ENCODE measurements around the gene STKLD1. TPM values are rescaled to one million over a fixed set of nuclear protein-coding genes. Genes with fewer than 3 reads are reported as not detected.

STKLD1 gene
- total RNA-seq, 4 donors from 2014 or later = not detected

- TF ChIP-seq, protein P1, sequence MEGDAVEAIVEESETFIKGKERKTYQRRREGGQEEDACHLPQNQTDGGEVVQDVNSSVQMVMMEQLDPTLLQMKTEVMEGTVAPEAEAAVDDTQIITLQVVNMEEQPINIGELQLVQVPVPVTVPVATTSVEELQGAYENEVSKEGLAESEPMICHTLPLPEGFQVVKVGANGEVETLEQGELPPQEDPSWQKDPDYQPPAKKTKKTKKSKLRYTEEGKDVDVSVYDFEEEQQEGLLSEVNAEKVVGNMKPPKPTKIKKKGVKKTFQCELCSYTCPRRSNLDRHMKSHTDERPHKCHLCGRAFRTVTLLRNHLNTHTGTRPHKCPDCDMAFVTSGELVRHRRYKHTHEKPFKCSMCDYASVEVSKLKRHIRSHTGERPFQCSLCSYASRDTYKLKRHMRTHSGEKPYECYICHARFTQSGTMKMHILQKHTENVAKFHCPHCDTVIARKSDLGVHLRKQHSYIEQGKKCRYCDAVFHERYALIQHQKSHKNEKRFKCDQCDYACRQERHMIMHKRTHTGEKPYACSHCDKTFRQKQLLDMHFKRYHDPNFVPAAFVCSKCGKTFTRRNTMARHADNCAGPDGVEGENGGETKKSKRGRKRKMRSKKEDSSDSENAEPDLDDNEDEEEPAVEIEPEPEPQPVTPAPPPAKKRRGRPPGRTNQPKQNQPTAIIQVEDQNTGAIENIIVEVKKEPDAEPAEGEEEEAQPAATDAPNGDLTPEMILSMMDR (IDR thresholded peaks at IDR 0.05) = no peak
- DNase-seq (ENCODE audit: low spot score) (no peak), ATAC-seq (ENCODE audit: low FRiP score) (no peak)
Observed at GRCh38 chr9:133394687-133395271, 18.6 kb downstream of the STKLD1 start.

DNA sequence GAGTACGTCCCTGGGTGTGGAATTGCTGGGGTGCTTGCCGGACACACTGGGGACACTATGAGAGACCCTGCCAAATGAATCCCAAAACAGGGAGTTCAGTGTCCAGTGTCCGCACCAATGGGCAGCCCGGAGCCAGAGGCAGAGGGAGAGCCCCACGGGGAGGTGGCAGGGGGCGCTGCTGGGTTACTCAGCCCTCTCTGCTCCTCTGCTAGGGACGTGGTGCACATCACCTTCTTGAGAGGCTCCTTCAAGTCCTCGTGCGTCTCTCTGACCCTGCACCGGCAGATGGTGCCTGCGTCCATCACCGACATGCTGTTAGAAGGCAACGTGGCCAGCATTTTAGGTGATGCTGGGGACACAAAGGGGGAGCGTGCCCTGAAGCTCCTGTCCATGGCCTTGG lies 20.8 kb downstream of the STKLD1 start:
- DNase-seq (ENCODE audit: low spot score) = no peak
- ATAC-seq (ENCODE audit: low FRiP score) = no peak
- TF ChIP-seq, protein P1 (IDR thresholded peaks at IDR 0.05) = no peak

DNA sequence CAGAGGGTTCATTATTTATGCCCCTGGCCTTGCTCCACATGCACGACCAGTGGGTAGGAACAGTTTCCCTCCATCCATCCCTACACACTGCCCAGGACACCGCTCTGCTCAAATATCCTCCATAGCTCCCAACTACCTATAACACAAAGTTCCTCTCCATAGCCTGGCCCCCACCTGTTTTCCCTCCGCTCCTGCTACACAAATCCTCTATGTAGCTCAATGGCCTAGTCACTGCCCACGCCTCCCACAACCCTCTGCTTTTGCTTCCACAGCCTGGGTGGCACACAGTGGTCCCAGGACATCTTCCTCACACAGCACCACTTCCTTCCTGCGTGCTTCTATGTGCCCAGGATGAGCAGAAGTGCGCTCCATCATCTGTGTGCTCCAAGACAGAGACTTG lies 21.2 kb downstream of the STKLD1 start:
- no peak for ATAC-seq (ENCODE audit: low FRiP score)
- DNase-seq (ENCODE audit: low spot score) = no peak
- TF ChIP-seq, protein P1 (IDR thresholded peaks at IDR 0.05) = no peak

DNA sequence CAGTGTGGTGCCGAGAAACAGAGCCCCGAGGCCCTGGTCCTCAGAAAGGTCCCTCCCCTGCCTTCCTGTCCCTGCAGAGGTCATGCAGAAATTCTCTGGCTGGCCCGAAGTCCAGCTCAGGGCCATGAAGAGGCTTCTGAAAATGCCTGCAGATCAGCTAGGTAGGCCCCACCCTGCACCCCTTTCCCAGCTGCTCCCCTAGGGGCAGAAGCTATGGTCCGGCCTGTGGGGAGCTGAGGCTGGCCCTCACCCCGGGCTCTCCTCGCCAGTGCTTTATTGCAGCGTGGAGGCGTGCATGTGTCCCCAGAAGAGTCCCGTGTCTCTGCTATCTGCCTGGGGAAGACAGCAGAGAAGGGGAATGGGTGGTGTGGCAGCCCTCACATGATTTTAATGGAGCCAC lies 21.7 kb downstream of the STKLD1 start:
- DNase-seq (ENCODE audit: low spot score) = no peak

GRCh38 chr9:133400292-133400691 lies 24.1 kb downstream of the STKLD1 start:
- TF ChIP-seq, protein P1 (IDR thresholded peaks at IDR 0.05) = no peak
- ATAC-seq (ENCODE audit: low FRiP score) = no peak
- DNase-seq (ENCODE audit: low spot score) = no peak

More for the DNA sequence above, 21.7 kb downstream of the STKLD1 start:
- no peak for ATAC-seq (ENCODE audit: low FRiP score)
- TF ChIP-seq, protein P1 (IDR thresholded peaks at IDR 0.05) = no peak

DNA sequence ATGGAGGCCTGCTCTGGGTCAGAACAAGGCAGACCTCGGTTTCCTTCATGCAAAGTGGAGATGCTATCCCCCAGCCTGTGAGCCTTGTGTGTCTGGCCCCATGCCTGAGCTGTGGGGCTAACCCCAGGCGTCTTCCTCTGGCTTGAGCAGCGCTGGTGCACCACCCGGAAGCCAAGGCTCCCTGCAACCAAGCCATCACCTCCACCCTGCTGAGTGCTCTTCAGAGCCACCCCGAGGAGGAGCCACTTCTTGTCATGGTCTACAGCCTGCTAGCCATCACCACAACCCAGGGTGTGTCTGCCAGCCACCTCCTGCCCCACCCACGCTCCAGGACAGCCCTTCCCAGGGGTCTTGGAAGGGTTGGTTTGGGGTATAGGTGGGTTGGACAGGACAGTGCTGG lies 25.4 kb downstream of the STKLD1 start:
- TF ChIP-seq, protein P1 (IDR thresholded peaks at IDR 0.05) = no peak
- no peak for DNase-seq (ENCODE audit: low spot score)
- no peak for ATAC-seq (ENCODE audit: low FRiP score)

DNA sequence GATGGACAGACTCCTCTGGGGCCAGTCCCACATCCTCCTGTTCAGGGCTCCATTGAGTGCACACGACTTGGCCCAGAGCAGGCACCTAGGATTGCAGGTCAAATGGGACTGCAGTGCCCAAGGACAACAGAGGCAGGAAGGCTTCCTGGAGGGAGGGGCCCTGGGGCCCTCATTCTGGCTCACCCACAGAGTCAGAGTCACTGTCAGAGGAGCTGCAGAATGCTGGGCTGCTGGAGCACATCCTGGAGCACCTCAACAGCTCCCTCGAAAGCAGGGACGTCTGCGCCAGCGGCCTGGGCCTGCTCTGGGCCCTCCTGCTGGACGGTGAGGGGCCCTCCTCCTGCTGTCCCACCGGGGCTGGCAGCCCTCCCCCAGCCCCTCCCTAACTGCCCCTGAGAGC lies 26.5 kb downstream of the STKLD1 start:
- ATAC-seq (ENCODE audit: low FRiP score) = no peak
- TF ChIP-seq, protein P1 (IDR thresholded peaks at IDR 0.05) = no peak
- DNase-seq (ENCODE audit: low spot score) = no peak
